Amniotic stem cell (primary cell): ENCODE data around the gene H19.

Experiments used
- DNase-seq: peaks from one replicate; lab custom pipeline; 2025; lab: John Stamatoyannopoulos, UW

The H19 gene

GRCh38 chr11:1946812-1947484 is 50.7 kb downstream of the H19 start, which contains the start of gene MRPL23:
Gene MRPL23 (plus strand): TSS chr11:1947332. CDS start chr11:1947363, 31 bp downstream.
- DNase-seq = no peak
